HepG2 (cell line): Measurements from ENCODE around the gene DNAAF1. TPM values are rescaled to one million over a fixed set of nuclear protein-coding genes. Genes with fewer than 3 reads are reported as not detected.

ENCODE experiments used
- ARID4A ChIP-seq: sonication (generic); formaldehyde crosslinking; IDR thresholded peaks from 2 replicates; pipeline ENCODE4 v1.5.0; 2020; ENCODE audit warnings: mild to moderate bottlenecking, missing genetic modification reagents, borderline replicate concordance
- DNMT1 ChIP-seq: sonication (generic); formaldehyde crosslinking; IDR thresholded peaks from 2 replicates; pipeline ENCODE4 v1.5.1; 2020; ENCODE audit warnings: mild to moderate bottlenecking, missing genetic modification reagents
- ELF4 ChIP-seq: sonication (generic); formaldehyde crosslinking; IDR thresholded peaks from 2 replicates; pipeline ENCODE4 v1.5.0; 2020; ENCODE audit warnings: missing genetic modification reagents, mild to moderate bottlenecking, moderate library complexity, borderline replicate concordance
- HNRNPH1 ChIP-seq: fragments of 200-400 bp; formaldehyde crosslinking; optimal IDR thresholded peaks from 2 replicates; pipeline ENCODE3; 2017; ENCODE audit warnings: mild to moderate bottlenecking, low read depth, low read length
- MYC ChIP-seq: sonication (generic); formaldehyde crosslinking; IDR thresholded peaks from 2 replicates; pipeline ENCODE4 v1.9.0; 2021; ENCODE audit warnings: missing genetic modification reagents, borderline replicate concordance
- NFKBIZ ChIP-seq: IDR thresholded peaks from 2 replicates; pipeline ENCODE4 v1.6.1; 2018; ENCODE audit warnings: missing genetic modification reagents, missing compliant biosample characterization
- PHB2 ChIP-seq: fragments of 450-650 bp; IDR thresholded peaks from 2 replicates; pipeline ENCODE4 v1.6.1; 2018; ENCODE audit not compliant: partially characterized antibody
- SALL1 ChIP-seq: sonication (generic); formaldehyde crosslinking; IDR thresholded peaks from 2 replicates; pipeline ENCODE4 v1.8.0; 2022; ENCODE audit warnings: mild to moderate bottlenecking, missing genetic modification reagents
- TCF7L2 ChIP-seq: IDR thresholded peaks from 2 replicates; pipeline ENCODE4 v1.6.1; 2011; ENCODE audit warnings: mild to moderate bottlenecking, low read depth, low read length, moderate library complexity
- ZBTB20 ChIP-seq: sonication (generic); formaldehyde crosslinking; IDR thresholded peaks from 2 replicates; pipeline ENCODE4 v1.8.1; 2023; ENCODE audit warnings: missing genetic modification reagents, low read depth, mild to moderate bottlenecking, borderline replicate concordance
- ZNF205 ChIP-seq: IDR thresholded peaks from 2 replicates; pipeline ENCODE4 v1.6.1; 2018; ENCODE audit warnings: missing biosample characterization, missing genetic modification reagents
- ZNF343 ChIP-seq: sonication (generic); formaldehyde crosslinking; IDR thresholded peaks from 2 replicates; pipeline ENCODE4 v1.4.0; 2020; ENCODE audit warnings: mild to moderate bottlenecking, missing genetic modification reagents
- ZNF609 ChIP-seq: sonication (generic); formaldehyde crosslinking; IDR thresholded peaks from 2 replicates; pipeline ENCODE4 v1.4.0; 2020; ENCODE audit warnings: mild to moderate bottlenecking, missing genetic modification reagents, borderline replicate concordance
- ZNF710 ChIP-seq: sonication (generic); formaldehyde crosslinking; IDR thresholded peaks from 2 replicates; pipeline ENCODE4 v1.5.0; 2020; ENCODE audit warnings: mild to moderate bottlenecking, missing genetic modification reagents, borderline replicate concordance
- polyA plus RNA-seq, 8 experiments: library from polyadenylated mRNA; depleted of rRNA in 3 of 8; stranded (reverse) in 7 of 8; unstranded in 1 of 8; fragments of >200 nt; fragmentation: Illumina TruSeq in 4 of 8; extraction: Trizol in 4 of 8; gene quantifications; 2 replicates each; pipeline versions ENCODE4 v1.2.1 to v1.2.3, GENCODE V29; 2011 to 2016; ENCODE audit warnings: low read depth in 4 of 8, missing spikeins in 1 of 8, mixed read lengths in 1 of 8; ENCODE audit not compliant: insufficient read depth in 1 of 8
- total RNA-seq, 5 experiments: library from RNA; depleted of rRNA; stranded (reverse); fragments of >200 nt; fragmentation: Illumina TruSeq; extraction: Trizol; gene quantifications; 2 replicates each; pipeline ENCODE4 v1.2.3, GENCODE V29; 2016; ENCODE audit warnings: low read depth in 1 of 5
- TF ChIP-seq, protein P1 (sequence below): sonication (generic); formaldehyde crosslinking; IDR thresholded peaks from 2 replicates; pipeline ENCODE4 v1.4.0; 2020; ENCODE audit warnings: missing genetic modification reagents, borderline replicate concordance

Gene DNAAF1
- total and polyA plus RNA-seq, 2 of the 13 experiments (the other 11 are each of a cell fraction or from before 2014, with no cell fraction given), result 0.04 TPM; not detected in 1

DNA sequence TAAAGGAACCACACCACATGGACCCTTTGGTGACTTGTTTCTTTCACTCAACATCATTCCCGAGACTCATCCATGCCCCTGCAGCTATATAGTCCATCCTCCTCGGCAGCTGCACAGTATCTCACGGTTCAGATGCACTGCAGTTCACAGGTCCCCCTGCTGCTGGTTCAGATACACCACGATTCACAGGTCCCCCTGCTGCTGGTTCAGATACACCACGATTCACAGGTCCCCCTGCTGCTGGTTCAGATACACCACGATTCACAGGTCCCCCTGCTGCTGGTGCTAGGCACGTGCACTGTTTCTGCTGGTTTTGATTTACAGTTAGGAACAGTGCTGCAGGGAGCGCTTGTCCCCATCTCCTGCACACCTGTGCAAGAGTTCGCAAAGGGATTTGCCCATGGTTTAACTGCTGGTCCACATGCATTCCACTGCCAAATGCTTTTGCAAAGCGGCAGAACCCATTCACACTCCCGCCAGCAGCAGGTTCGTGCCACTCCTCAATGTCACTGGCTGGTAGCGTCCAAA is 3.9 kb upstream of the DNAAF1 start (continued):
- TF ChIP-seq, protein P1, sequence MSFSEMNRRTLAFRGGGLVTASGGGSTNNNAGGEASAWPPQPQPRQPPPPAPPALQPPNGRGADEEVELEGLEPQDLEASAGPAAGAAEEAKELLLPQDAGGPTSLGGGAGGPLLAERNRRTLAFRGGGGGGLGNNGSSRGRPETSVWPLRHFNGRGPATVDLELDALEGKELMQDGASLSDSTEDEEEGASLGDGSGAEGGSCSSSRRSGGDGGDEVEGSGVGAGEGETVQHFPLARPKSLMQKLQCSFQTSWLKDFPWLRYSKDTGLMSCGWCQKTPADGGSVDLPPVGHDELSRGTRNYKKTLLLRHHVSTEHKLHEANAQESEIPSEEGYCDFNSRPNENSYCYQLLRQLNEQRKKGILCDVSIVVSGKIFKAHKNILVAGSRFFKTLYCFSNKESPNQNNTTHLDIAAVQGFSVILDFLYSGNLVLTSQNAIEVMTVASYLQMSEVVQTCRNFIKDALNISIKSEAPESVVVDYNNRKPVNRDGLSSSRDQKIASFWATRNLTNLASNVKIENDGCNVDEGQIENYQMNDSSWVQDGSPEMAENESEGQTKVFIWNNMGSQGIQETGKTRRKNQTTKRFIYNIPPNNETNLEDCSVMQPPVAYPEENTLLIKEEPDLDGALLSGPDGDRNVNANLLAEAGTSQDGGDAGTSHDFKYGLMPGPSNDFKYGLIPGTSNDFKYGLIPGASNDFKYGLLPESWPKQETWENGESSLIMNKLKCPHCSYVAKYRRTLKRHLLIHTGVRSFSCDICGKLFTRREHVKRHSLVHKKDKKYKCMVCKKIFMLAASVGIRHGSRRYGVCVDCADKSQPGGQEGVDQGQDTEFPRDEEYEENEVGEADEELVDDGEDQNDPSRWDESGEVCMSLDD, result no peak
- TF ChIP-seq DNMT1 (CRISPR knock-in tag), result peak; percentile 75; the same call in 1 of the 2 replicates
- peak; percentile 55; the same call in 1 of the 2 replicates for TF ChIP-seq ZNF609 (CRISPR knock-in tag)
- TF ChIP-seq TCF7L2, result no peak
- peak; percentile 75; the same call in 1 of the 2 replicates for TF ChIP-seq MYC
- no peak for TF ChIP-seq HNRNPH1
- no peak for TF ChIP-seq NFKBIZ (CRISPR knock-in tag)
- peak; percentile 33; the same call in 1 of the 2 replicates for TF ChIP-seq ARID4A (CRISPR knock-in tag)
- no peak for TF ChIP-seq ZNF343
- no peak for TF ChIP-seq ZNF205 (CRISPR knock-in tag)
- TF ChIP-seq ZBTB20 (CRISPR knock-in tag), result no peak
- peak; percentile 51; the same call in 1 of the 2 replicates for TF ChIP-seq SALL1 (CRISPR knock-in tag)
- TF ChIP-seq ZNF710, result no peak; the same call in 1 of the 2 replicates
- TF ChIP-seq PHB2, result no peak
- TF ChIP-seq ELF4 (CRISPR knock-in tag), result no peak
